ENCODE data around the gene STK39. TPM values are rescaled to one million over a fixed set of nuclear protein-coding genes. Genes with fewer than 3 reads are reported as not detected.

STK39 gene
- total RNA-seq, 1 donor from 2014 or later: 28.2 TPM

GRCh38 chr2:168064011-168064998 is 183.1 kb downstream of the STK39 start:
- Mint-ChIP-seq H3K36me3 (ENCODE audit: low read depth) (peaks cover 20% of the 10 kb centered on the region), H3K27ac (ENCODE audit: unreplicated experiment) (no peak overlapping the region), H3K4me1 (peaks cover 24% of the 10 kb centered on the region), H3K4me3 (no peak overlapping the region), H3K27me3 (ENCODE audit: low read depth) (no peaks in the 10 kb centered on the region), H3K9me3 (no peaks in the 10 kb centered on the region)
- no peak for DNase-seq (ENCODE audit: low read depth, low spot score)
- TF ChIP-seq, protein P1, sequence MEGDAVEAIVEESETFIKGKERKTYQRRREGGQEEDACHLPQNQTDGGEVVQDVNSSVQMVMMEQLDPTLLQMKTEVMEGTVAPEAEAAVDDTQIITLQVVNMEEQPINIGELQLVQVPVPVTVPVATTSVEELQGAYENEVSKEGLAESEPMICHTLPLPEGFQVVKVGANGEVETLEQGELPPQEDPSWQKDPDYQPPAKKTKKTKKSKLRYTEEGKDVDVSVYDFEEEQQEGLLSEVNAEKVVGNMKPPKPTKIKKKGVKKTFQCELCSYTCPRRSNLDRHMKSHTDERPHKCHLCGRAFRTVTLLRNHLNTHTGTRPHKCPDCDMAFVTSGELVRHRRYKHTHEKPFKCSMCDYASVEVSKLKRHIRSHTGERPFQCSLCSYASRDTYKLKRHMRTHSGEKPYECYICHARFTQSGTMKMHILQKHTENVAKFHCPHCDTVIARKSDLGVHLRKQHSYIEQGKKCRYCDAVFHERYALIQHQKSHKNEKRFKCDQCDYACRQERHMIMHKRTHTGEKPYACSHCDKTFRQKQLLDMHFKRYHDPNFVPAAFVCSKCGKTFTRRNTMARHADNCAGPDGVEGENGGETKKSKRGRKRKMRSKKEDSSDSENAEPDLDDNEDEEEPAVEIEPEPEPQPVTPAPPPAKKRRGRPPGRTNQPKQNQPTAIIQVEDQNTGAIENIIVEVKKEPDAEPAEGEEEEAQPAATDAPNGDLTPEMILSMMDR (conservative IDR thresholded peaks at IDR 0.05): no peak

GRCh38 chr2:168062936-168063335 is 184.5 kb downstream of the STK39 start:
- no peak overlapping the region for H3K27ac Mint-ChIP-seq (ENCODE audit: unreplicated experiment)
- peaks cover 24% of the 10 kb centered on the region for H3K4me1 Mint-ChIP-seq
- TF ChIP-seq, protein P1 (conservative IDR thresholded peaks at IDR 0.05): no peak
- H3K9me3 Mint-ChIP-seq: no peaks in the 10 kb centered on the region
- DNase-seq (ENCODE audit: low read depth, low spot score): no peak
- H3K27me3 Mint-ChIP-seq (ENCODE audit: low read depth): no peaks in the 10 kb centered on the region
- H3K4me3 Mint-ChIP-seq: no peak overlapping the region
- H3K36me3 Mint-ChIP-seq (ENCODE audit: low read depth): peaks cover 19% of the 10 kb centered on the region

GRCh38 chr2:168062054-168062453 is 185.3 kb downstream of the STK39 start:
- no peak overlapping the region for H3K4me3 Mint-ChIP-seq
- DNase-seq (ENCODE audit: low read depth, low spot score): no peak
- TF ChIP-seq, protein P1 (conservative IDR thresholded peaks at IDR 0.05): no peak
- H3K27ac Mint-ChIP-seq (ENCODE audit: unreplicated experiment): no peak overlapping the region
- peaks cover 16% of the 10 kb centered on the region for H3K36me3 Mint-ChIP-seq (ENCODE audit: low read depth)
- no peaks in the 10 kb centered on the region for H3K27me3 Mint-ChIP-seq (ENCODE audit: low read depth)
- H3K4me1 Mint-ChIP-seq: peaks cover 24% of the 10 kb centered on the region
- no peaks in the 10 kb centered on the region for H3K9me3 Mint-ChIP-seq

DNA sequence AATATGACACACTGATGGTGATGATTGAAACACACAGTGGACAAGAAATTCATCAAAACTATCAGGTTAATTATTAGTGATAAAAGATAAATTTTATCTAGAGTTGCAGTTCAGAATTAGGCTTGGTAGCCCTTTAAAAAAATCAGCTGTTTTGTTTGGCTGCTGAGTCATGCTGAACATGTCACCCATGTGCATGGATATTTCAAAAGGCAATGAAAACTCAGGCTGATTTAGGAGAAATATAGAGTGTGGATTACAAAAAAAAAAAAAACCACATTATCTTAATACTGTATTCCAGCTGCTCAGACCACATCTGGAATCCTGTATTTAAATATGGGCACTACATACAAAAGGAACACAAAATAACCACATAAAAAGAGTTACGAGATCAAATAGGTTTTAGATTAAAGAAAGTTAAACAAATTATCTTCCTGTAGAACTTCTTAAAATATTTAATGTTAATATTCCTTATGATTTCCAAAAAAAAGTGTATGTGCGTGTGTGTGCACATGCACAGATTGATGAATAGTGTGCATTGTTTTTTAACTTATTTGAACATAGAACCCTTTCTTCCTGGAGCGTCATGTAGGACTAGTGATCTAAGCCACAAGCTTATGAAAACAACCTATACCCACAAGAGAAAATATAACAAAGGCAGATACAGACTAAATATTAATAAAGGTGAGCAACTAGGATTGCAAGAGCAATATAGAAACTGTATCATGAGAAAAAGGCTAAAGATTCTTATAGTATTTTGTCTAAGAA is 186.2 kb downstream of the STK39 start:
- no peaks in the 10 kb centered on the region for H3K9me3 Mint-ChIP-seq
- H3K4me3 Mint-ChIP-seq: no peak overlapping the region

DNA sequence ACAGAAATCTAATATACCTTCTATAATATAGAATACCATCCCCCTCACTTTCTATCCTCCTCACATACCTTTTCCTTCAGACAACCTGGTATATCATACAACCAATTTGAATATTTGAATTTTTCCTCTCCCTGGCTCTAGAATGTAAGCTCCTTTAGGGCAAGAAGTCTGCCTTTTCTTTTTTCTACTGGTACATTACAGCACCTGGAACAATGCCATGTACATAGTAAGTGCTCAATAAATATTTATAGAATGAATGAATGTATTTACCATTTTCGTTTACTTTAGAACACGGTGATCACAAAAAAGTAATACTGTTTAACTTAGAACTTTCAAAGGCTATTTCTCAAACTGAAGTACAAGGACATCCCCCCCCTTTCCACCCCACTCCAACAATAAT is 187.6 kb downstream of the STK39 start:
- Mint-ChIP-seq H3K4me3 (no peak overlapping the region), H3K27me3 (ENCODE audit: low read depth) (no peaks in the 10 kb centered on the region), H3K9me3 (no peaks in the 10 kb centered on the region), H3K4me1 (peaks cover 29% of the 10 kb centered on the region), H3K27ac (ENCODE audit: unreplicated experiment) (no peak overlapping the region), H3K36me3 (ENCODE audit: low read depth) (peaks cover 16% of the 10 kb centered on the region)
- DNase-seq (ENCODE audit: low read depth, low spot score): no peak
- TF ChIP-seq, protein P1 (conservative IDR thresholded peaks at IDR 0.05): no peak

More for the DNA sequence above, 186.2 kb downstream of the STK39 start:
- TF ChIP-seq, protein P1 (conservative IDR thresholded peaks at IDR 0.05): no peak
- H3K36me3 Mint-ChIP-seq (ENCODE audit: low read depth): peaks cover 16% of the 10 kb centered on the region
- peak overlapping the region; percentile 70 for H3K27ac Mint-ChIP-seq (ENCODE audit: unreplicated experiment)
- peaks cover 24% of the 10 kb centered on the region for H3K4me1 Mint-ChIP-seq
- DNase-seq (ENCODE audit: low read depth, low spot score): no peak
- H3K27me3 Mint-ChIP-seq (ENCODE audit: low read depth): no peaks in the 10 kb centered on the region

Measured in neural crest cell (in vitro differentiated cells).